ENCODE measurements around the gene KLHL34.

The KLHL34 gene

GRCh38 chrX:21691512-21692018 lies 33.4 kb upstream of the KLHL34 start:
- Histone ChIP-seq H3K27me3 (ENCODE audit: insufficient read depth, insufficient read length) (no peaks in the 10 kb centered on the region), H3K9me3 (ENCODE audit: insufficient read depth, low read length) (no peaks in the 10 kb centered on the region), H3K9ac (ENCODE audit: insufficient read length, low read depth) (no peak overlapping the region), H3K36me3 (ENCODE audit: insufficient read depth, insufficient read length, low read length) (no peaks in the 10 kb centered on the region), H3K4me3 (ENCODE audit: insufficient read length, low read depth) (no peak overlapping the region), H3K4me1 (ENCODE audit: insufficient read depth, insufficient read length) (no peaks in the 10 kb centered on the region)
- TF ChIP-seq SUZ12 (IDR thresholded peaks at IDR 0.05; ENCODE audit: extremely low read depth, insufficient read depth, insufficient read length) (no peak), ZNF274 (IDR thresholded peaks at IDR 0.05; ENCODE audit: low read depth, low read length) (no peak), YY1 (IDR thresholded peaks at IDR 0.05; ENCODE audit: insufficient read depth, insufficient read length) (no peak)
- DNase-seq (ENCODE audit: low read depth, low spot score): no peak

GRCh38 chrX:21683941-21684340 lies 25.8 kb upstream of the KLHL34 start:
- TF ChIP-seq YY1 (IDR thresholded peaks at IDR 0.05; ENCODE audit: insufficient read depth, insufficient read length): no peak
- TF ChIP-seq ZNF274 (IDR thresholded peaks at IDR 0.05; ENCODE audit: low read depth, low read length): no peak
- no peak for TF ChIP-seq SUZ12 (IDR thresholded peaks at IDR 0.05; ENCODE audit: extremely low read depth, insufficient read depth, insufficient read length)
- Histone ChIP-seq H3K27me3 (ENCODE audit: insufficient read depth, insufficient read length) (no peaks in the 10 kb centered on the region), H3K4me1 (ENCODE audit: insufficient read depth, insufficient read length) (no peaks in the 10 kb centered on the region), H3K9me3 (ENCODE audit: insufficient read depth, low read length) (no peaks in the 10 kb centered on the region), H3K4me3 (ENCODE audit: insufficient read length, low read depth) (no peak overlapping the region), H3K36me3 (ENCODE audit: insufficient read depth, insufficient read length, low read length) (no peaks in the 10 kb centered on the region), H3K9ac (ENCODE audit: insufficient read length, low read depth) (no peak overlapping the region)
- no peak for DNase-seq (ENCODE audit: low read depth, low spot score)

GRCh38 chrX:21678048-21678612 lies 20.0 kb upstream of the KLHL34 start:
- Histone ChIP-seq H3K36me3 (ENCODE audit: insufficient read depth, insufficient read length, low read length) (no peaks in the 10 kb centered on the region), H3K27me3 (ENCODE audit: insufficient read depth, insufficient read length) (no peaks in the 10 kb centered on the region), H3K4me1 (ENCODE audit: insufficient read depth, insufficient read length) (no peaks in the 10 kb centered on the region), H3K9ac (ENCODE audit: insufficient read length, low read depth) (no peak overlapping the region), H3K9me3 (ENCODE audit: insufficient read depth, low read length) (no peaks in the 10 kb centered on the region), H3K4me3 (ENCODE audit: insufficient read length, low read depth) (no peak overlapping the region)
- DNase-seq (ENCODE audit: low read depth, low spot score): no peak
- no peak for TF ChIP-seq ZNF274 (IDR thresholded peaks at IDR 0.05; ENCODE audit: low read depth, low read length)
- no peak for TF ChIP-seq SUZ12 (IDR thresholded peaks at IDR 0.05; ENCODE audit: extremely low read depth, insufficient read depth, insufficient read length)
- TF ChIP-seq YY1 (IDR thresholded peaks at IDR 0.05; ENCODE audit: insufficient read depth, insufficient read length): no peak

- Histone ChIP-seq H3K4me1 (ENCODE audit: insufficient read depth, insufficient read length) (no peaks in the 10 kb centered on the region), H3K36me3 (ENCODE audit: insufficient read depth, insufficient read length, low read length) (no peaks in the 10 kb centered on the region), H3K9ac (ENCODE audit: insufficient read length, low read depth) (no peak overlapping the region), H3K27me3 (ENCODE audit: insufficient read depth, insufficient read length) (no peaks in the 10 kb centered on the region), H3K9me3 (ENCODE audit: insufficient read depth, low read length) (no peaks in the 10 kb centered on the region), H3K4me3 (ENCODE audit: insufficient read length, low read depth) (no peak overlapping the region)
- TF ChIP-seq ZNF274 (IDR thresholded peaks at IDR 0.05; ENCODE audit: low read depth, low read length): no peak
- no peak for TF ChIP-seq YY1 (IDR thresholded peaks at IDR 0.05; ENCODE audit: insufficient read depth, insufficient read length)
- no peak for TF ChIP-seq SUZ12 (IDR thresholded peaks at IDR 0.05; ENCODE audit: extremely low read depth, insufficient read depth, insufficient read length)
- DNase-seq (ENCODE audit: low read depth, low spot score): no peak
Observed at GRCh38 chrX:21675931-21676330, 17.8 kb upstream of the KLHL34 start.

- Histone ChIP-seq H3K4me1 (ENCODE audit: insufficient read depth, insufficient read length) (no peaks in the 10 kb centered on the region), H3K9ac (ENCODE audit: insufficient read length, low read depth) (no peak overlapping the region)
- DNase-seq (ENCODE audit: low read depth, low spot score): no peak
Observed at GRCh38 chrX:21674430-21675186, 16.5 kb upstream of the KLHL34 start.

GRCh38 chrX:21666679-21667078 lies 8.5 kb upstream of the KLHL34 start:
- TF ChIP-seq SUZ12 (IDR thresholded peaks at IDR 0.05; ENCODE audit: extremely low read depth, insufficient read depth, insufficient read length) (no peak), YY1 (IDR thresholded peaks at IDR 0.05; ENCODE audit: insufficient read depth, insufficient read length) (no peak), ZNF274 (IDR thresholded peaks at IDR 0.05; ENCODE audit: low read depth, low read length) (no peak)
- no peaks in the 10 kb centered on the region for H3K27me3 ChIP-seq (ENCODE audit: insufficient read depth, insufficient read length)
- H3K36me3 ChIP-seq (ENCODE audit: insufficient read depth, insufficient read length, low read length): no peaks in the 10 kb centered on the region
- DNase-seq (ENCODE audit: low read depth, low spot score): no peak
- no peaks in the 10 kb centered on the region for H3K9me3 ChIP-seq (ENCODE audit: insufficient read depth, low read length)
- H3K9ac ChIP-seq (ENCODE audit: insufficient read length, low read depth): no peak overlapping the region
- no peaks in the 10 kb centered on the region for H3K4me1 ChIP-seq (ENCODE audit: insufficient read depth, insufficient read length)
- no peak overlapping the region for H3K4me3 ChIP-seq (ENCODE audit: insufficient read length, low read depth)

More at GRCh38 chrX:21674430-21675186, 16.5 kb upstream of the KLHL34 start:
- Histone ChIP-seq H3K4me3 (ENCODE audit: insufficient read length, low read depth) (no peak overlapping the region), H3K27me3 (ENCODE audit: insufficient read depth, insufficient read length) (no peaks in the 10 kb centered on the region), H3K36me3 (ENCODE audit: insufficient read depth, insufficient read length, low read length) (no peaks in the 10 kb centered on the region), H3K9me3 (ENCODE audit: insufficient read depth, low read length) (no peaks in the 10 kb centered on the region)
- TF ChIP-seq SUZ12 (IDR thresholded peaks at IDR 0.05; ENCODE audit: extremely low read depth, insufficient read depth, insufficient read length): no peak

- H3K4me1 ChIP-seq (ENCODE audit: insufficient read depth, insufficient read length): no peaks in the 10 kb centered on the region
- DNase-seq (ENCODE audit: low read depth, low spot score): no peak
Observed at GRCh38 chrX:21666252-21666651, 8.1 kb upstream of the KLHL34 start.

More at GRCh38 chrX:21666252-21666651, 8.1 kb upstream of the KLHL34 start:
- H3K4me3 ChIP-seq (ENCODE audit: insufficient read length, low read depth): no peak overlapping the region
- H3K36me3 ChIP-seq (ENCODE audit: insufficient read depth, insufficient read length, low read length): no peaks in the 10 kb centered on the region
- H3K27me3 ChIP-seq (ENCODE audit: insufficient read depth, insufficient read length): no peaks in the 10 kb centered on the region
- no peaks in the 10 kb centered on the region for H3K9me3 ChIP-seq (ENCODE audit: insufficient read depth, low read length)
- TF ChIP-seq YY1 (IDR thresholded peaks at IDR 0.05; ENCODE audit: insufficient read depth, insufficient read length): no peak
- TF ChIP-seq SUZ12 (IDR thresholded peaks at IDR 0.05; ENCODE audit: extremely low read depth, insufficient read depth, insufficient read length): no peak
- TF ChIP-seq ZNF274 (IDR thresholded peaks at IDR 0.05; ENCODE audit: low read depth, low read length): no peak
- no peak overlapping the region for H3K9ac ChIP-seq (ENCODE audit: insufficient read length, low read depth)
